ENCODE measurements around the gene PBX3. TPM values are rescaled to one million over a fixed set of nuclear protein-coding genes. Genes with fewer than 3 reads are reported as not detected.

PBX3 gene
- total RNA-seq, 1 donor from 2014 or later, result 11.0 TPM

DNA sequence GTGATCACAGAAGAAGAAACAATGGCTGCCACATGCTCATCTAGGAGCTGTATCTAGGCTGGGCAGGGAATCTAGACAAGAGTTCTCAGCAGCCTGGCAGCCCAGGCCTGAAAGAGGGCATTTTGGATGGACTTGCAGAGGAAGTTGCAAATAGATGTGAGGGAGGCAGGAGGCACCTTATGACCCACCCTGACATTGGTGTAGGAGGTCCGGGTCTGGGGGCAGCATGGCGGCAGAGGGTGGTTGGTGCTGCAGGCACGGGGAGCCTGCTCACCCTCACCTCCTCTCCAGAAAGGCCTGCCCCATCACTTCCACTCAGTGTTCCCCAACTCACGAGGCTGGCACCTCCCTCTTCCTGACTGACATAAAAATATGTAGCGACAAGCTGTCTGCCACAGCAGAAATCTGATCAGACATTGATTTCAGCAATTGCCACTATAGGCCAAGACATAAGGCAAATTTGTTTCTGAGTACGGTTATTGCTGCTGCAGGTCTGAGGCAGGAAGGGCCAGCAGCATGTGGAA is 217.6 kb downstream of the PBX3 start:
- no peak for DNase-seq (ENCODE audit: low read depth)
- H3K4me3 ChIP-seq (ENCODE audit: low read depth, low read length), result no peak overlapping the region
- TF ChIP-seq, protein P1, sequence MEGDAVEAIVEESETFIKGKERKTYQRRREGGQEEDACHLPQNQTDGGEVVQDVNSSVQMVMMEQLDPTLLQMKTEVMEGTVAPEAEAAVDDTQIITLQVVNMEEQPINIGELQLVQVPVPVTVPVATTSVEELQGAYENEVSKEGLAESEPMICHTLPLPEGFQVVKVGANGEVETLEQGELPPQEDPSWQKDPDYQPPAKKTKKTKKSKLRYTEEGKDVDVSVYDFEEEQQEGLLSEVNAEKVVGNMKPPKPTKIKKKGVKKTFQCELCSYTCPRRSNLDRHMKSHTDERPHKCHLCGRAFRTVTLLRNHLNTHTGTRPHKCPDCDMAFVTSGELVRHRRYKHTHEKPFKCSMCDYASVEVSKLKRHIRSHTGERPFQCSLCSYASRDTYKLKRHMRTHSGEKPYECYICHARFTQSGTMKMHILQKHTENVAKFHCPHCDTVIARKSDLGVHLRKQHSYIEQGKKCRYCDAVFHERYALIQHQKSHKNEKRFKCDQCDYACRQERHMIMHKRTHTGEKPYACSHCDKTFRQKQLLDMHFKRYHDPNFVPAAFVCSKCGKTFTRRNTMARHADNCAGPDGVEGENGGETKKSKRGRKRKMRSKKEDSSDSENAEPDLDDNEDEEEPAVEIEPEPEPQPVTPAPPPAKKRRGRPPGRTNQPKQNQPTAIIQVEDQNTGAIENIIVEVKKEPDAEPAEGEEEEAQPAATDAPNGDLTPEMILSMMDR (conservative IDR thresholded peaks at IDR 0.05; ENCODE audit: low read depth, low read length), result no peak

DNA sequence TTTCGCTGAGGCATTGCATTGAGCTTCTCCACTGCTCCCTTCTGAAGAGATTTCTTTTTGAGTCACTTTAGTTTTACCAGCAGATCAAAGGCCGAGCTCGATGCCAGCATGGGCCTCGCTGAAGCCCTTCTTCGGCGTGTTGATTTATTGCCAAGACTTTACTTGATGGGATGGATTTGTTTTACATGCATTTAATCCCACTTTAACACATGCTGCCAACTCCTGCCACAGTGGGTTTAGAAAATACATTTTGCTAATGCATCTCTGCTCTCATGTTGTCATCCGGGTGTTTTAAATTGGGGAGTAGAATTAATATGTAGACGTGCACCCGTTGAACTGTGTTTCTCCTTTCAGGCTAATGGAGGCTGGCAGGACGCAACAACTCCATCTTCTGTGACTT is 218.3 kb downstream of the PBX3 start:
- TF ChIP-seq, protein P1 (conservative IDR thresholded peaks at IDR 0.05; ENCODE audit: low read depth, low read length), result no peak
- no peak overlapping the region for H3K4me3 ChIP-seq (ENCODE audit: low read depth, low read length)
- no peak for DNase-seq (ENCODE audit: low read depth)

DNA sequence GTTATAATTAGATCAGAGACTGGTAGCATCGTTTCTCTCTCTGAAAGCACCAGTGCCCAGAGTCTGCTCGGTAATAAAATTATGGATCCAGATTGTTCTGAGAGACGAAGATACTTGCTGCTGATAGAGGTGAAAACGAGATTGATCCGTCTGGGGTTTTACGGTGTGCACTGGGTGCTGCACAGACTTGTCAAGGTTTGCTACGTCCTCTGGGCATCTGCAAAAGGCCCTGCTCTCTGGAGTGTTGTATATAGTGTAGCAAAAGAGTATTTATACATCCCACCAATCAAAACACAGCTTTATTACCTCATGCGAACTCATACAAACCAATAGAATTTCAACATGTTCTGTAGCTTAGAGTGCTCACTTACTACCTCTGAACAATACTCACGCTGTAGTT is 219.3 kb downstream of the PBX3 start:
- no peak for DNase-seq (ENCODE audit: low read depth)
- no peak overlapping the region for H3K4me3 ChIP-seq (ENCODE audit: low read depth, low read length)
- TF ChIP-seq, protein P1 (conservative IDR thresholded peaks at IDR 0.05; ENCODE audit: low read depth, low read length), result no peak

DNA sequence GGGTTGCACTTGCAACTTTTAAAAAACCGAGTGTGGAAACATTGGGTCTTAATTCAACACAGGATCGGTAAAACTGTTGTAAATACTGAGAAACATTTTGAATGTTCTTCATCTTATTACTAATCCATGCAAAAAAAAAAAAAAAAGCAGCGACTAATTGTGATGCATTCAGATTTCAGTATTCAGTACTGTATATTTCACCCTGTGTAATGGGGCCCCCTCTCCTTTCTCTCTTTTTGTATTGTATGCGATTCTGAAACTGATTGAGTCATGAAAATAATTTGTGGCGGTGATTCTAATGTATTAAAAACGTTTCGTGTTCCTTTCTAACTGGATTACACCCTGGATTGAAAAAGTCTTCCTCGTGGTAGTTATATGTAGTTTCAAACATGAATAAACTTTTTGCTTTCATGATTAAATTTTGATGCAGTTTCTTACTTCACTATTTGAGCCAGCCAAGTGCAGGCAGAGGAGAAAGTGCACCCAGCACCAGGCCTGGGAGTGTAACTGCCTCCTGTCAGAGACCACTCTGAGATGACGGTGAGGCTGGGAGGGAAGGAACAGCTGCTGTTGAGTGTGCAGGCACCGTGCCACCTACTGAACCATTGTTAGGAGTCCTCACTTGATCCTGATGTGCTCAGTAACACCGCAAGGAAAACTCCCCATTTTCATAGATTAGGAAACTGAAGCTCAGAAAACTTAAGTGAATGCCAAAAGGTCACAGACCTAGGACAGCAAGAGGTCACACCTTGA is 220.0 kb downstream of the PBX3 start:
- DNase-seq (ENCODE audit: low read depth), result no peak
- TF ChIP-seq, protein P1 (conservative IDR thresholded peaks at IDR 0.05; ENCODE audit: low read depth, low read length), result no peak
- H3K4me3 ChIP-seq (ENCODE audit: low read depth, low read length), result no peak overlapping the region

DNA sequence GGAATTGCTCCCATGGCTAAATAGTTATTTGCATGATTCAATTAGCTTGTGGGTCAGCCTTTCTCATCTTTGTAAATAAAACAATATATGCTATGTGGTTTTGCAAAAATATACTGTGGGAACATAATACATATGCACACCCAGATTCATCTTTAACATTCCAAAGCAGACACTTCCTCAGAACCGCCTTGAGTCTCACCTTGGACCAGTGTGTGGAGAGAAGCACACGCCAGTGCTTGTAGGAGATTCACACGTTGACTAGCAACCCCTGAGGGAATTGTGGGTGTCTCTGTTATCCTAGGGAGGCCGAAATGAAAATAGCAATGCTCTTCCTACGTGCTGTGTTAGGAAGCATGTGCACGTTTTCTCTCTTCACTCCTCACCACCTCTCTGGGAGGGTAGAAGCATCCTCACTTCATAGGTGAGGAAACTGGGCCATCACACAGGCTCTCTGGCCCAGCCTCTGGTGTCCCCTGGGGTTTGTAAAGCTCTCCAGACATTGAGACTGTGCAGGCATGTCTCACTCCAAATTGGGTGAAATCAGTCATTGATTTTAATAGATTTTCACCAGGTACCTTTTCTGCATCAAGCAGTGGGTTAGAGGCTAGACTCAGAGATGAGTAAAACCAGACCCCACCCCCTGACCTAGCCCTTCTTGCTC is 221.7 kb downstream of the PBX3 start:
- H3K4me3 ChIP-seq (ENCODE audit: low read depth, low read length), result no peak overlapping the region
- TF ChIP-seq, protein P1 (conservative IDR thresholded peaks at IDR 0.05; ENCODE audit: low read depth, low read length), result no peak
- no peak for DNase-seq (ENCODE audit: low read depth)

DNA sequence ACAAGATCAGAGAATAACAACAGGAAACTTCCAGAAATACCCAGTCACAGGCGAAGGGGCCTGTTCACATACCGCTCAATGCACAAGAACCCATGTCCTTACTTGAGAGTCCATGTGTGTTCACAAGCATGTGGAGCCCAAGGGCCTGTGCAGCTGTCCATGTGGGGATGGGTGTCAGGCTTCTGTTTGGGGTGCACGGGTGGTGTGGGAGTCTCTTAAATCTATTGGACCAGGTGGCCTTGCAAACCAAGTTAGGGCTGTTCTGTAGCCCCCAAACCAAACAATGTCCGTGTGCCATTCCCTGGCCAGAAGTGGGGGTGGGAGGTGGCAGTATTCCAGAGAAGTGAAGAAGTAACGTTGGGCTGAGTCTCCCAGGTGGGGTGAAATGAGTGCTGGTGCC is 222.3 kb downstream of the PBX3 start:
- TF ChIP-seq, protein P1 (conservative IDR thresholded peaks at IDR 0.05; ENCODE audit: low read depth, low read length), result no peak
- no peak for DNase-seq (ENCODE audit: low read depth)
- H3K4me3 ChIP-seq (ENCODE audit: low read depth, low read length), result no peak overlapping the region

Measured in epithelial cell of proximal tubule (primary cell).